Endothelial cell of umbilical vein (primary cell): ENCODE data around the gene KRTAP2-1.

ENCODE experiments used
- EZH2 ChIP-seq: IDR thresholded peaks from 2 replicates; pipeline ENCODE4 v1.6.1; 2012; ENCODE audit warnings: borderline replicate concordance, low read depth, mild to moderate bottlenecking, moderate library complexity, low read length, inconsistent platforms; ENCODE audit not compliant: severe bottlenecking
- JUN ChIP-seq: IDR thresholded peaks from 2 replicates; pipeline ENCODE4 v1.6.1; 2011; ENCODE audit warnings: borderline replicate concordance, low read depth; ENCODE audit not compliant: insufficient read length, insufficient read depth
- MYC ChIP-seq: IDR thresholded peaks from one replicate; pipeline ENCODE4 v1.6.1; 2011; ENCODE audit warnings: mild to moderate bottlenecking, low read depth, low read length
- POLR2A ChIP-seq: IDR thresholded peaks from 2 replicates; pipeline ENCODE4 v1.6.1; 2012; ENCODE audit warnings: low read depth, mild to moderate bottlenecking, control low read depth, low read length
- POLR2AphosphoS5 ChIP-seq: IDR thresholded peaks from 2 replicates; pipeline ENCODE4 v1.6.1; 2012; ENCODE audit warnings: low read depth, mild to moderate bottlenecking, control low read depth, low read length, moderate library complexity; ENCODE audit not compliant: insufficient read depth
- TF ChIP-seq, protein P1 (sequence below), 2 donors: IDR thresholded peaks; 1 replicate in 1 of 2; 2 replicates in 1 of 2; pipeline ENCODE4 v1.5.1; 2011; ENCODE audit warnings: low read length in 2 of 2, mild to moderate bottlenecking in 2 of 2, moderate library complexity in 2 of 2, control low read depth in 1 of 2, inconsistent platforms in 1 of 2, low read depth in 1 of 2; ENCODE audit not compliant: insufficient read depth in 1 of 2; ENCODE audit errors: extremely low read depth in 1 of 2
- TF ChIP-seq, protein P2 (sequence below): IDR thresholded peaks from 2 replicates; pipeline ENCODE4 v1.6.1; 2011; ENCODE audit not compliant: insufficient read depth, insufficient read length

DNA sequence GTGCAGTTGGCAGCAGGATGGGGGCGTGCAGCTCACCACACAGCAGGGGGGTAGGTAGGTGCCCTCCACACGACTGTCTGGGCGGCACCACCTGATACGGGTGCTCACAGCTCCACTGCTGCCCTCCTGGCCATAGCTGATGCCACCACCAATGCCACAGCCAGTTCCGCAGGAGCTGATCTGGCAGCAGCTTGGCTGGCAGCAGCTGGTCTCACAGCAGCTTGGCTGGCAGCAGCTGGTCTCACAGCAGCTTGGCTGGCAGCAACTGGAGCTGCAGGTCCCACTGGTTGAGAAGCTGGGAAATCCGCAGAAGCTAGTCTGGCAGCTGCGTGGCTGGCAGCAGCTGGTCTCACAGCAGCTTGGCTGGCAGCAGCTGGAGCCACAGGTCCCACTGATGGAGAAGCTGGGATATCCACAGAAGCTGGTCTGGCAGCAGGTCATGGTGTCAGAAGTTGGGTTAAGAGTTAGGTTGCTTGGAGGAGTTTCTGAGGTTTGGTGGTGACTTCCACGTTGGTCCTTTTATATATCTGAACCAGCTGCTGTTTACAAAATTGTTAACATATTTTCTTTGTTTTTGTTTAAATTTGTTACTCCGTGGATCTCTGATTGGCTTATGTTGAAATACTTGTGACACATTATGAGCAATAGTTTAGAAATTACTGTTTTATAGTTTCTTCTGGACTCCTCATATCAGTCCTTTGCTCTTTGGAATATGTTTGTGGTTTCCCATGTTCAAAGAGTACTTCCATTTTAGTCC, 20.2 kb downstream of the KRTAP2-1 start, which contains the start of gene KRTAP1-5:
- TF ChIP-seq, protein P1, sequence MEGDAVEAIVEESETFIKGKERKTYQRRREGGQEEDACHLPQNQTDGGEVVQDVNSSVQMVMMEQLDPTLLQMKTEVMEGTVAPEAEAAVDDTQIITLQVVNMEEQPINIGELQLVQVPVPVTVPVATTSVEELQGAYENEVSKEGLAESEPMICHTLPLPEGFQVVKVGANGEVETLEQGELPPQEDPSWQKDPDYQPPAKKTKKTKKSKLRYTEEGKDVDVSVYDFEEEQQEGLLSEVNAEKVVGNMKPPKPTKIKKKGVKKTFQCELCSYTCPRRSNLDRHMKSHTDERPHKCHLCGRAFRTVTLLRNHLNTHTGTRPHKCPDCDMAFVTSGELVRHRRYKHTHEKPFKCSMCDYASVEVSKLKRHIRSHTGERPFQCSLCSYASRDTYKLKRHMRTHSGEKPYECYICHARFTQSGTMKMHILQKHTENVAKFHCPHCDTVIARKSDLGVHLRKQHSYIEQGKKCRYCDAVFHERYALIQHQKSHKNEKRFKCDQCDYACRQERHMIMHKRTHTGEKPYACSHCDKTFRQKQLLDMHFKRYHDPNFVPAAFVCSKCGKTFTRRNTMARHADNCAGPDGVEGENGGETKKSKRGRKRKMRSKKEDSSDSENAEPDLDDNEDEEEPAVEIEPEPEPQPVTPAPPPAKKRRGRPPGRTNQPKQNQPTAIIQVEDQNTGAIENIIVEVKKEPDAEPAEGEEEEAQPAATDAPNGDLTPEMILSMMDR (IDR thresholded peaks at IDR 0.05; ENCODE audit: extremely low read depth in 1 of 2, insufficient read depth in 1 of 2, low read depth in 1 of 2, low read length in 2 of 2), result no peak
- TF ChIP-seq EZH2 (no peak), POLR2A (no peak), POLR2AphosphoS5 (no peak), JUN (no peak), MYC (no peak)
- TF ChIP-seq, protein P2, sequence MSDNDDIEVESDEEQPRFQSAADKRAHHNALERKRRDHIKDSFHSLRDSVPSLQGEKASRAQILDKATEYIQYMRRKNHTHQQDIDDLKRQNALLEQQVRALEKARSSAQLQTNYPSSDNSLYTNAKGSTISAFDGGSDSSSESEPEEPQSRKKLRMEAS, result no peak
